ENCODE results near the gene PPHLN1.
A peak's percentile ranks its signal among the peaks of the same experiment; 100 is the strongest.

Gene PPHLN1, protein sequence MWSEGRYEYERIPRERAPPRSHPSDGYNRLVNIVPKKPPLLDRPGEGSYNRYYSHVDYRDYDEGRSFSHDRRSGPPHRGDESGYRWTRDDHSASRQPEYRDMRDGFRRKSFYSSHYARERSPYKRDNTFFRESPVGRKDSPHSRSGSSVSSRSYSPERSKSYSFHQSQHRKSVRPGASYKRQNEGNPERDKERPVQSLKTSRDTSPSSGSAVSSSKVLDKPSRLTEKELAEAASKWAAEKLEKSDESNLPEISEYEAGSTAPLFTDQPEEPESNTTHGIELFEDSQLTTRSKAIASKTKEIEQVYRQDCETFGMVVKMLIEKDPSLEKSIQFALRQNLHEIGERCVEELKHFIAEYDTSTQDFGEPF

GRCh38 chr12:42325653-42326474 is at the start of gene PPHLN1, which contains the start of gene ZCRB1:
TSS of gene PPHLN1 (plus strand) at chr12:42326167. CDS start at chr12:42335903, 9,736 bp downstream.
TSS of gene ZCRB1 (minus strand) at chr12:42326094. CDS start at chr12:42324102, 1,992 bp downstream.
- peak; percentile 75 for DNase-seq

GRCh38 chr12:42277396-42278127 is 48.4 kb upstream of the PPHLN1 start:
- DNase-seq: no peak

DNA sequence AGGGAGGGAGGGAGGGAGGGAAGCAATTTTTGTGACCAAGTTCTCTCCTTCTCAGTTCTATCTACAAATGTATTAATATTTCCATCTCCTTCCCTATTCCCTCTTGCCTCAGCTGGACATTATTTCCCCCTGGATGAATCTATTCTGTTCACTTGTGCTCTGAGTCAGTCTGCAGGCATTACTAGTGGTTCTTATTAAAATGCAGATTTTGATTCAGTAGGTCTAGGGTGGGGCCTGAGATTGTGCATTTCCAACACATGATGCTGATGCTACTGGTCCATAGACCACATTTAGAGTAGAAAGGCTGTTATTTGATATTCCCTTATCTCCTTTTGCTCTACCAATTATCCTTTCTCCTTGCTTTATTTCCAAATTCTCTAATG is 47.8 kb upstream of the PPHLN1 start:
- DNase-seq: no peak

DNA sequence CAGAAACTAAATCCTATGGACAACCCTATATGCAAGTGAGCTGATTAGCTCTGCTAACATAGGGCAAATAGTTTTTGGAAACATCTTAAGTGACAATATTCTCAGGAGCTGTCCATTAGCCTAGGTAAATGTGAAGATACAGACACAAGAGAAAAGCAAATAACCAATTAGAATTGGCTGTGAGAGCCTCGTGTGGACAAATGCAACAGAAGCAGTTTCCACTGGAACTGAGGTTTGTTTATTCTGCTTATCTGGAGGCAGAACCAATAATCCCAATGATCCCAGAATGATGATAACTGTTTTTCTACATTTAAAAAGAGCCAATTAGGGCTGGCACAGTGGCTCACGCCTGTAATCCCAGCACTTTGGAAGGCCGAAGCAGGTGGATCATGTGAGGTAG is 44.7 kb upstream of the PPHLN1 start:
- DNase-seq: no peak

DNA sequence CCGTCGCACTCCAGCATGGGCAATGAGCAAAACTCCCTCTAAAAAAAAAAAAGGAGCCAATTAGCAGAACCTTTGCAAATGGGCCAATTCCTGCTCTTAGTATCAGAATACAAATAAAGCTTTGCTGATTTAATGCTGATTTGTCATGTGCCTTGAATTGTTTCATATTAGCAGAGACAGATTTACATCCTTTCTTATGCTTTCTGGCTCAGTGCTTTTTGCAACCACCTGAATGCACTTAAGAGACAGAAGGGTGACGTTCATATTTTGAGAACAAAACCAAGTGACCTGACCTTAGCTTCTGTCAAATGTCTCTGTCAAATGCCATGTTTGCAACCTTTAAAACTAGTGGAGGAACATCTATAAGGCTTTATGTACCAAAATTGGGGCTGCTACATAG is 44.1 kb upstream of the PPHLN1 start:
- no peak for DNase-seq

- DNase-seq: no peak
Measured at GRCh38 chr12:42282294-42282693, 43.7 kb upstream of the PPHLN1 start.

- no peak for DNase-seq
Measured at GRCh38 chr12:42283739-42284138, 42.2 kb upstream of the PPHLN1 start.

- DNase-seq: no peak
Measured at GRCh38 chr12:42284157-42284556, 41.8 kb upstream of the PPHLN1 start.

DNA sequence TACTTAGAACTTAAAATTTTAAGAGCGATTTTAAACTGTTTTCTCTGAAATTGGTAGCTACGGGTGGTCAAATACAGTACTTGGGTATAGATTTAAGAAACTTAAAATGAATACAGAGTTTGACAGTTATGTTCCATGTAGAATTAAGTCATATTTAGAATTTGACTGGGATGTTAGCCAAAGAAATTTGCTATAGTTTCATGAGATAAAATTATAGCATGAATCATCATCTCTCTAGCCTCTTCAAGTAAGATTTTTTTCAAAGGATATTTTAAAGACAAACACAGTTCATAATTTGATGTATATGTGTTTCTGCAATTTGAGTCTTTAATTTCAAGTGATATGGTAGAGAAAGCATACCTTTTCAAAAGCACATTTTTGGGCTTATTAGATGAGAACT is 41.1 kb upstream of the PPHLN1 start:
- no peak for DNase-seq

DNA sequence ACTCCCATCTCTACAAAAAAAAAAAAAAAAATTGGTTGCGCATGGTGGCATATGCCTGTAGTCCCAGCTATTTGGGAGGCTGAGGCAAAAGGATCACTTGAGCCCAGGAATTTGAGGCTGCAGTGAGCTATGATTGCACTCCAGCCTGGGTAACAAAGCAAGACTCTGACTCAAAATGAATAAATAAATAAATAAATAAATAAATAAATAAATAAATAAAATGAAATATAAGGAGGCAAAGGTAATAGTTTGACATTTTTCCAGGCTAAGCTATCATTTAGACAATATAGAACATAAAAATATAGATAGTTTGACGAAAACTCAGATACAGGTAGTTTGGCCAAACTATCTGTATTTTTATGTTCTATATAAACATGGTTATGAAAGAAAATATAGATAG is 40.5 kb upstream of the PPHLN1 start:
- no peak for DNase-seq

GRCh38 chr12:42286741-42287140 is 39.2 kb upstream of the PPHLN1 start:
- no peak for DNase-seq

DNA sequence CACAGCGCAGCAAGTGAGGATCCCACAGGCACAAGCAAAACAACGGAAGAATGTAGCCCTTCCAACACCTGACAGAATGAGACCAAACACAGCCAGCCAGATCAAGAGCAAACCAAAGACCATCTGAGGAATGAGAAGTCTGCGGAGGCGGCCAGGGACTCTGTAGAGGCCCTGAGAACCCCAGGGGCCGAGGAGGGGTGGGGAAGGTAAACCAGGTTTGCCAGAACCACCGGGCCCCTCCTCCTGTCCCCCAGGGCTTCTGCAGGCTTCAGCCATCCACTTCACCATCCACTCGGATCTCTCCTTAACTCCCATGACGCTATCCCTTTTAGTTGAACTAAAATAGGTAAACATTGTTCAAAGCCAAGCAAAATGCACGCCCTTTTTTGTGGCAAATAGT is 37.4 kb upstream of the PPHLN1 start:
- DNase-seq: no peak

DNA sequence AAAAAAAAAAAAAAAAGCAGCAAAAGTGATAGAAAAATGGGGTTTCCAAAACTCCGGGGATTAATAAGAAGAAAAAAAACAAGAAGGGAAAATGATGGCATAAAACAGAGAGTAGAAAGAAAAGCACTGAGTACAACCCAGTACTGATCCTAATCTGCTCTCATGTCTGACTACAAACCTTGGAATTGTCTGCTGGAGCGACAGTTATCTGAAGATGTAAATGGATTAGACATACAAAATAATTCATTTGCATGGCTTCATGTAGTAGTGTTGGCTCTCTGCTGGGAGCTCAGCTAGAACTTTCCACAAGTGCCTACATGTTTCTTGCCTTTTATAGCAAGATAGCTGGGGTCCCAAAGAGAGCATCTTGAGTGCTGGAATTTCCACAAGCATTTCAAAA is 34.3 kb upstream of the PPHLN1 start:
- no peak for DNase-seq

- DNase-seq: no peak
Measured at GRCh38 chr12:42296503-42297109, 29.4 kb upstream of the PPHLN1 start.

- no peak for DNase-seq
Measured at GRCh38 chr12:42298887-42299286, 27.1 kb upstream of the PPHLN1 start.

DNA sequence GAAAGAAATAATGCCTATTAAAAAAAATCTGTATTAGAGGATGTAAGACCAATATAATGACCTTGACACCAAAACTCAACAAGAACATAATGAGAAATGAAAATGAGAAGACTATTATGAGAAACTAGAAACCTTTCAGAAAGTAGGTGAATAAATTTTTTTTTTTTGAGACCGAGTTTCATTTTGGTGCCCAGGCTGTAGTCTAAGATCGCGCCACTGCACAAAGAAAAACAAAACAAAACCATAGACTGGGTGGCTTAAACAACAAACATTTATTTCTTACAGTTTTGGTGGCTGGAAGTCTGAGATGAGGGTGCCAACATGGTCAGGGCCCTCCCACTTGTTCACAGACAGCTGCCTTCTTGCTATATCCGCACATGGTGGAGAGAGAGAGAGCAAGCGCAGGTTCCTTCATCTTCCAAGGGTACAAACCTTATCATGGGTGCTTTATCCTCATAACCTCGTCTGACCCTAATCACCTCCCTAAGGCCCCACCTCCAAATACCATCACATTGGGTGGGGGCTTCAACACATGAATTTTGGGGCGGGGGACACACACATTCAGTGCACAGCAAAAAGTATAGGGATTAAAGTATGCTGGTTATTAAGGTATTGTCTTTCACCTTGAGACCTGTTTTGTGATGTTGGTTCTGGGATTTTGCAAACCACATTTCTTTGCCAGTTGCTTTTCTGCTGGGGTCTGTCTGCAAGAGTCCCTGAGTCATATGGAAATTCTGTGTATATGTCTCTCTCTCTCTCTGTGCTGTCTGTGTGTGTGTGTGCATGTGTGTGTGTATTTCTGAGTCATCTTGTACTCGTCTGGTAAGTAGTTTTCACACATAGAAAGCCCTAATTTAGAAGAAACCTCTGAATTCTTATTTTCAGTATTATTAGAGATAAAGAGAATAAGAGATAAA is 26.3 kb upstream of the PPHLN1 start:
- no peak for DNase-seq

- no peak for DNase-seq
Measured at GRCh38 chr12:42306297-42306696, 19.7 kb upstream of the PPHLN1 start.

- DNase-seq: no peak
Measured at GRCh38 chr12:42308390-42308789, 17.6 kb upstream of the PPHLN1 start.

GRCh38 chr12:42309996-42310395 is 16.0 kb upstream of the PPHLN1 start:
- no peak for DNase-seq

- DNase-seq: no peak
Measured at GRCh38 chr12:42315108-42315507, 10.9 kb upstream of the PPHLN1 start.

GRCh38 chr12:42320796-42321195 is 5.2 kb upstream of the PPHLN1 start:
- DNase-seq: no peak

DNA sequence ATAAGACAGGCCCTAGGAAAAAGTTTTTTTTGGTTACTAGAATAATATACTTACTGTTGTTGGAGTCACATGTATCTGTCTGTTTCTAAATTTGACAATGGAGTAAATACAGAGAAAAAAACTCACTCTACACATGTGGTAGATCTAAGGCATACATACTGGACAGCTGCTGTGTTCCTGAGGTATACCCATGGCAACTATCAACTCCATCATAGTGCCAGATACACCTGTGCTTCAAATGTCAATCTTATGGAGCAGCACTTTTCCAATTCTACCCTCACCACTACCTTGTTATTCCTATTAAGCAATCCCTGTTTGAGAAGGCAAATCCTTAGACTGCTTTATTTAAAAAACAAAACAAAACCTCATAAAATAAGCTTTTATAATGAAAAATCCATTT is 3.4 kb upstream of the PPHLN1 start:
- no peak for DNase-seq
